Tibial artery (tissue), 4 donors: ENCODE data around the gene ABCG1.

Experiments
- DNase-seq, 2 donors: peaks; one replicate each; pipeline ENCODE4 v3.0.0-alpha.2; 2019
- H3K27ac ChIP-seq, 2 donors: fragments of 200-600 bp; sonication (generic) in 1 of 2; 1 replicate in 1 of 2; 2 replicates in 1 of 2; pipeline ENCODE4 v1.5.1; 2018 to 2019; ENCODE audit warnings: mild to moderate bottlenecking in 1 of 2
- H3K27me3 ChIP-seq, 2 donors: fragments of 200-600 bp; sonication (generic) in 1 of 2; one replicate each; pipeline versions ENCODE4 v1.5.1 to v1.6.0; 2016 to 2019
- H3K36me3 ChIP-seq, 3 donors: fragments of 200-600 bp; sonication (generic) in 2 of 3; one replicate each; pipeline ENCODE4 v1.5.1; 2016 to 2019; ENCODE audit warnings: mild to moderate bottlenecking in 2 of 3
- H3K4me1 ChIP-seq, 4 donors: fragments of 200-600 bp; sonication (generic) in 2 of 4; 1 replicate in 3 of 4; 2 replicates in 1 of 4; pipeline ENCODE4 v1.5.1; 2016 to 2019
- H3K4me3 ChIP-seq, 2 donors: fragments of 200-600 bp; sonication (generic) in 1 of 2; 1 replicate in 1 of 2; 2 replicates in 1 of 2; pipeline ENCODE4 v1.5.1; 2018 to 2019; ENCODE audit warnings: mild to moderate bottlenecking in 2 of 2
- H3K9me3 ChIP-seq, 3 donors: fragments of 200-600 bp; sonication (generic) in 1 of 3; one replicate each; pipeline ENCODE4 v1.5.1; 2016 to 2019
- intact Hi-C: fragments of 100-400 bp; cut with DNase I; formaldehyde crosslinking; loops from one replicate; pipeline ENCODE4 v1.15.0; 2023; ENCODE audit warnings: low total_unique reads
- TF ChIP-seq, protein P1 (sequence below), 2 experiments: fragments of 200-600 bp in 1 of 2; fragments of 450-650 bp in 1 of 2; IDR thresholded peaks; one replicate each; pipeline ENCODE4 v1.5.1; 2017 to 2019; ENCODE audit warnings: antibody characterized with exemption in 2 of 2, mild to moderate bottlenecking in 1 of 2, moderate library complexity in 1 of 2

The ABCG1 gene

GRCh38 chr21:42282715-42283114 is 63.8 kb downstream of the ABCG1 start:
- H3K4me3 ChIP-seq, result no peak overlapping the region
- peaks cover 0 to 8% of the 10 kb centered on the region in 2 donors for H3K27me3 ChIP-seq
- intact Hi-C loops, result no loop called here
- DNase-seq, result no peak
- H3K27ac ChIP-seq, result no peak overlapping the region
- no peaks in the 10 kb centered on the region for H3K4me1 ChIP-seq
- no peaks in the 10 kb centered on the region for H3K9me3 ChIP-seq
- H3K36me3 ChIP-seq, result peaks cover 0 to 40% (median 6%) of the 10 kb centered on the region in 3 donors
- TF ChIP-seq, protein P1, sequence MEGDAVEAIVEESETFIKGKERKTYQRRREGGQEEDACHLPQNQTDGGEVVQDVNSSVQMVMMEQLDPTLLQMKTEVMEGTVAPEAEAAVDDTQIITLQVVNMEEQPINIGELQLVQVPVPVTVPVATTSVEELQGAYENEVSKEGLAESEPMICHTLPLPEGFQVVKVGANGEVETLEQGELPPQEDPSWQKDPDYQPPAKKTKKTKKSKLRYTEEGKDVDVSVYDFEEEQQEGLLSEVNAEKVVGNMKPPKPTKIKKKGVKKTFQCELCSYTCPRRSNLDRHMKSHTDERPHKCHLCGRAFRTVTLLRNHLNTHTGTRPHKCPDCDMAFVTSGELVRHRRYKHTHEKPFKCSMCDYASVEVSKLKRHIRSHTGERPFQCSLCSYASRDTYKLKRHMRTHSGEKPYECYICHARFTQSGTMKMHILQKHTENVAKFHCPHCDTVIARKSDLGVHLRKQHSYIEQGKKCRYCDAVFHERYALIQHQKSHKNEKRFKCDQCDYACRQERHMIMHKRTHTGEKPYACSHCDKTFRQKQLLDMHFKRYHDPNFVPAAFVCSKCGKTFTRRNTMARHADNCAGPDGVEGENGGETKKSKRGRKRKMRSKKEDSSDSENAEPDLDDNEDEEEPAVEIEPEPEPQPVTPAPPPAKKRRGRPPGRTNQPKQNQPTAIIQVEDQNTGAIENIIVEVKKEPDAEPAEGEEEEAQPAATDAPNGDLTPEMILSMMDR (IDR thresholded peaks at IDR 0.05), result no peak

DNA sequence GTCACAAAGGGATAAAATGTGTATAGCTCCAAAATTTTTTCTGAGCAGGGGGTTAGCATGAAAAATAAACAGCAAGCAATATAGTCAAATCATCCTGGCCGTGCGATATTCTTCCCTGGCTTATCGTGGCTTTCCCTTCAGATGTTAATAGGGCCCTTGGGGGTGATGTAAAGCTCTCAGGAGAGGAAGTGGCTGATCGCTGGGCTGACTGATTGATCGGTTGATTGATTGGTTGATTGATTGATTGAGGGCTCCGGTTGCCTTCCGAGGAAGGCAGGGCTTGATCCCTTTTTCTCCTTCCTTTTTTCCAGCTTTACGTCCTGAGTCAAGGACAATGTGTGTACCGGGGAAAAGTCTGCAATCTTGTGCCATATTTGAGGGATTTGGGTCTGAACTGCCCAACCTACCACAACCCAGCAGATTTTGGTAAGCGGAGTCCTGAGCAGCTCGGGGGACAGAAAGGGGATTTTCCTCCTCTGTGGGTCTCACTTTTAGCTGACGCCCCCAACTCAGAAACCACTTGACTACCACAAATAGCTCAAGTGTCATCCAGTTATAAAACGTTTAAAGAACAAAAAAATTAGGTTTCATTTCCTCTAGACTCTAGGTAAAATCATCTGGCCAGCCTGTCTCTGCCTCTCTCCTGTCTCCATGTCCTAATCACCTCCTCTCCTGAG is 66.8 kb downstream of the ABCG1 start:
- no peak for DNase-seq
- peaks cover 0 to 48% (median 10%) of the 10 kb centered on the region in 3 donors for H3K36me3 ChIP-seq
- intact Hi-C loops, result no loop called here
- peaks cover 0 to 7% of the 10 kb centered on the region in 2 donors for H3K27me3 ChIP-seq
- no peak overlapping the region for H3K4me3 ChIP-seq
- no peak overlapping the region for H3K27ac ChIP-seq
- TF ChIP-seq, protein P1 (IDR thresholded peaks at IDR 0.05), result no peak
- no peaks in the 10 kb centered on the region for H3K9me3 ChIP-seq
- no peaks in the 10 kb centered on the region for H3K4me1 ChIP-seq

DNA sequence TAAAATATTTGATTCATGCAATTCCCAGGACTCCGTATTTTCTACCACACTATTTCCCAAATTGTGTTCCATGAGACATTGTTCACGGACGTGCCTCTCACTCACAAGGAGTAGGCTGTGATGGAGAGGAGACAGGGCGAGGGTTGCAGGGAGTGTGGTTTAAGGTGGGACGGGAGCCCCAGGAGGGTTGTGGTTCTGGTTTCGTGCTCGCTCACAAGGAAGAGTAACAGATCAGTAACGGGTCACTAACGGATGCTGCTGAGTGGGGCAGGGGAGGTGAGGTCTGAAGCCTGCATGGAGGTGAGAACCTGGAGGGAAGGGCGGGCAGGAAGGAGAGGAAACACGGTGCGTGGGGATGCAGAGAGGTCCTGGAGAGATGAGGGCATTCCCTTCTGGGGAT is 67.5 kb downstream of the ABCG1 start:
- H3K27me3 ChIP-seq, result peaks cover 0 to 5% of the 10 kb centered on the region in 2 donors
- no peak overlapping the region for H3K27ac ChIP-seq
- no peak for DNase-seq
- no peaks in the 10 kb centered on the region for H3K9me3 ChIP-seq
- intact Hi-C loops, result no loop called here
- TF ChIP-seq, protein P1 (IDR thresholded peaks at IDR 0.05), result no peak
- no peaks in the 10 kb centered on the region for H3K4me1 ChIP-seq
- peaks cover 0 to 48% (median 10%) of the 10 kb centered on the region in 3 donors for H3K36me3 ChIP-seq
- H3K4me3 ChIP-seq, result no peak overlapping the region

DNA sequence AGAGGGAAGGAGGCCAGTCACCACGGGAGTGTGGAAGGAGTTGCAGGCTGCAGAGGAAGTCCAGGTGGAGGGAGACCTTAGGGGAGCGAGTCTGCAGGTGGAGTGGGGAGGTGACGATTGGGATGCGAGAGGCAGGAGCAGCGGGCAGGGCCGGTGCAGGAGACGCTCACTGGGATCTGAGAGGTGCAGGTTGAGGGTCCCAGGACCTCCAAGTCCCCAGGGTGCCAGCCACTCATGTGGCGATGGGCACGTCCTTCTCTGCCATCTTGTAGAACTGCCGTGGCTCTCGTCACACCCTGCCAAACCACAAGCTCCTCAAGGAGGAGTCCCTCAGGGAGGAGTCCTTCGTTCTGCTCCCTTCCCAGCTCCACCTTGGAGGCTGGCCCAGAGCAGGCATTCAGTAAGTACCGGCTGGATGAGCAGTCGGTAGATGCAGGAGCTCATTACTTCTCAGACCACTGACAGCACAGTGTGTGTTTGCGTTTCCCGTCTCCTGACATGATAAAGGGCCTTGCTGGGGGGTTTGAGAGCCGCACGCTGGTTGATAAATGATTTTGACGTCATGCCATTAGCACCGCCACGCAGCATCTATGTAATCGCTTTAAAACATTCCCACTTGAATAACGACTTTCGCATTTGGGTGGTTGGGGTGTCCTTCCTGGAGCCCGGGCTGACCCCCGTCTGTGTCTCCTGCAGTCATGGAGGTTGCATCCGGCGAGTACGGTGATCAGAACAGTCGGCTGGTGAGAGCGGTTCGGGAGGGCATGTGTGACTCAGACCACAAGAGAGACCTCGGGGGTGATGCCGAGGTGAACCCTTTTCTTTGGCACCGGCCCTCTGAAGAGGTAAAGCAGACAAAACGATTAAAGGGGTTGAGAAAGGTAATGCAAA is 68.5 kb downstream of the ABCG1 start:
- no peaks in the 10 kb centered on the region for H3K4me1 ChIP-seq
- H3K27ac ChIP-seq, result no peak overlapping the region
- H3K36me3 ChIP-seq, result peaks cover 0 to 52% (median 10%) of the 10 kb centered on the region in 3 donors
- TF ChIP-seq, protein P1 (IDR thresholded peaks at IDR 0.05), result no peak
- no peak for DNase-seq
- intact Hi-C loops, result no loop called here
- no peak overlapping the region for H3K4me3 ChIP-seq
- H3K27me3 ChIP-seq, result peaks cover 0 to 5% of the 10 kb centered on the region in 2 donors
- H3K9me3 ChIP-seq, result no peaks in the 10 kb centered on the region

- no peak overlapping the region for H3K4me3 ChIP-seq
- H3K9me3 ChIP-seq, result no peaks in the 10 kb centered on the region
- H3K27me3 ChIP-seq, result peaks cover 0 to 8% of the 10 kb centered on the region in 2 donors
- H3K4me1 ChIP-seq, result no peaks in the 10 kb centered on the region
- TF ChIP-seq, protein P1 (IDR thresholded peaks at IDR 0.05), result no peak
- intact Hi-C loops, result no loop called here
- H3K27ac ChIP-seq, result no peak overlapping the region
- peaks cover 0 to 51% (median 10%) of the 10 kb centered on the region in 3 donors for H3K36me3 ChIP-seq
- DNase-seq, result no peak
These were observed 70.0 kb downstream of the ABCG1 start for GRCh38 chr21:42288962-42289361.
